HTR-8/SVneo (cell line): ENCODE data around the gene MMS19.
"Not testable (repeated sequence)": the region's sequence is repeated elsewhere in the genome, so short reads cannot be mapped to it uniquely, and the experiment has no call there.

Experiments used
- DNase-seq: peaks from one replicate; pipeline ENCODE4 v3.0.0; 2011; ENCODE audit warnings: low spot score, mixed read lengths; ENCODE audit not compliant: insufficient read length
- FAIRE-seq: peaks from 2 replicates; lab custom pipeline; 2011; peaks lifted over from hg19 to GRCh38; lab: Jason Lieb, UNC

The MMS19 gene

GRCh38 chr10:97506199-97506991, 8.2 kb upstream of the MMS19 start:
- DNase-seq (no peak), FAIRE-seq (no peak)

DNA sequence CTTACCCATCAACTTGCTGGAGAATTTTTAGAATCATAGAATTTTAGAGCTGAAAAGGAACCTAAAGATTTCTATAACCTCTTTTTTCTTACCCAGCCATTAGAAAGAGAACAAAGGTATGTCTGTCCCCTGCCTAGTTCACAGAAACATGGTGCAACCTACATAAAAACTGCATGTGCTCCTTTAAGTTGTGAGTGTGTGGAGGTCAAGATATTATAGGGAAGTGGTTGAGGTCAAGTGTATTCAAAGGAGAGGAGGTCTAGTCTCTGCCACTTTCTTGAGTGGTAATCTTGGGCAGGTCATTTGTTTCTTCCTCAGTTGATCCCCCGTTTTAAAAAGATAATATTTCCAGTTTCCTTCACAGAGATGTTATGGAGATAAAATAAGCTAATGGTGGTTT, 6.9 kb upstream of the MMS19 start:
- DNase-seq = no peak
- no peak for FAIRE-seq

DNA sequence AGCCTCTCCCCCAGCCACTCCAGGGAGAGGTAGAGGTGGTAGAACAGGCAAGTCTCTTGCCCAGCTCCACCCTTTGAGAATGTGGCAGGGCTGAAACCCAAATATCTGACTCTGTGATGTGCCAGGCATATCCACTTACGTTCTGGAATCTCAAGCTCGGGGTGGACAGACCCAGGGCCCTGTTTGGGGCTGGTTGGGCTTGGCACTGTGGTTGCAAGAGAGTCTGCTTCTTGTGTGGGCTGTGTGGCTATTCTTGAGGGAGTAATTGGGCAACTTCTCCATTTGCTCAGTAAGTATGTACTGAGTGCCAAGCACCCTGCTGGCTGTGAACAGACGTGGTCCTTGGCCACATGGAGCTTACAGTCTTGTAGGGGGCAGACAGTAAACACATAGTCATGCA, 5.2 kb upstream of the MMS19 start:
- DNase-seq (no peak), FAIRE-seq (no peak)

DNA sequence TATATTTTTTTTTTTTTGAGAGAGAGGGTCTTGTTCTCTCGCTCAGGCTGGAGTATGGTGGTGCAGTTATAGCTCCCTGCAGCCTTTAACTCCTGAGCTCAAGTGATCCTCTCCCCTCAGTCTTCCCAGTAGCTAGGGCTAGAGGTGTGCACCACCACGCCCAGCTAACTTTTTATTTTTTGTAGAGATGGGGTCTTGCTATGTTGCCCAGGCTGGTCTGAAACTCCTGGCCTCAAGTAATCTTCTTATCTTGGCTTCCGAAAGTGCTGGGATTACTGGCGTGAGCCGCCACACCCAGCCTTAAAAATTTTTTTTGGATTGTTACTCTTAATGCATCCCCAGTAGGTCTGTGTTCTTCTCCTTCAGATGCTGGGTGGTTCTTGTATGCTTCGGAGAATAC, 4.7 kb upstream of the MMS19 start:
- FAIRE-seq (no peak), DNase-seq (no peak)

DNA sequence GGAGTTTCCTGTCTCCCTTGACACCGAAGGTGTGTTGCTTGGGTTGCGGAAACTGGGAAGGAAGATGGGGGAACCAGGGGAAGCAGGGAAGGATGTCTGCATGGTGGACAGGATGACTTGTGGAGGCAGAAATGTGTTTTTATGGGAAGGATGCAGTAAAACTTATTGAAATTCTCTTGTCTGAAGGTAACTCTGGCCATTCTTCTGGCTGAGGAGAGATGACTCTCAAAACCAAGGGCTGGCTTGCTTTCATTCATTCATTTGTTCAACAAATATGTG, 2.0 kb upstream of the MMS19 start:
- DNase-seq (no peak), FAIRE-seq (no peak)

DNA sequence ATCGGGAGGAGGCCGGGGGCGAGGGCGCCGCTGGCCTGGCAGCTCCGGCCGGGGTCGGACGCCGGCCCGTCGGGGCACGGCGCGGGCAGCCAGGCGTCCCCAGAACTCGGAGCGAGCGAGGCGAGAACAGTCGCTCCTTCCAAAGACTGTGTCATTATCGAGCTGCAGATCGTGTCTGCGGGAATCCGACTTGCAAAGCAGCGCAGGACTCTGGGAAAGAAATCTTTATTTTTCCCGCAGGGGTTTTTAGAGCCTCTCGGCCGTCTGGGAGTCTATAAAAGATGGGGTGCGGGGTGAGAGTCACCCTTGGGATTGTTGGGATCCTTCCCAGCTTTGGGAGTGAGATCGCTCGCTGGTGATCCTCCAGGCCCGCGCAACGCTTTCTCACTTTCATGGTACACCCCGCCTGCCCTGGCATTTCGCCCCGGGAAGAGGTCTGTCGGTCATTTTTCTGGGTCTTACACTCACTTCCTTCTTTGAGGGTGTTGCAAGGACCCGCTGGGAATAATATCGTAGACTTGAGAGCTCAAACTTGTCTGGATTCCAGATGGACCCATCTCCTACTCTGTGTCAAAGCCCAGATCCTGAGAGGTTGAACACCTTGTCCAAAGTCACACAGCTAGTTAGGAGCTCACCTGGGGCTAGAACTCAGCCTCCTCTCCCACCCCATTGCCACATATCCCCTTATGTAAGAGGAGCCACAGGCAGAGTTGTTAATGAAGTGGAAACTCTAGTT, 1.5 kb upstream of the MMS19 start:
- FAIRE-seq = no peak
- DNase-seq = peak; percentile 24

DNA sequence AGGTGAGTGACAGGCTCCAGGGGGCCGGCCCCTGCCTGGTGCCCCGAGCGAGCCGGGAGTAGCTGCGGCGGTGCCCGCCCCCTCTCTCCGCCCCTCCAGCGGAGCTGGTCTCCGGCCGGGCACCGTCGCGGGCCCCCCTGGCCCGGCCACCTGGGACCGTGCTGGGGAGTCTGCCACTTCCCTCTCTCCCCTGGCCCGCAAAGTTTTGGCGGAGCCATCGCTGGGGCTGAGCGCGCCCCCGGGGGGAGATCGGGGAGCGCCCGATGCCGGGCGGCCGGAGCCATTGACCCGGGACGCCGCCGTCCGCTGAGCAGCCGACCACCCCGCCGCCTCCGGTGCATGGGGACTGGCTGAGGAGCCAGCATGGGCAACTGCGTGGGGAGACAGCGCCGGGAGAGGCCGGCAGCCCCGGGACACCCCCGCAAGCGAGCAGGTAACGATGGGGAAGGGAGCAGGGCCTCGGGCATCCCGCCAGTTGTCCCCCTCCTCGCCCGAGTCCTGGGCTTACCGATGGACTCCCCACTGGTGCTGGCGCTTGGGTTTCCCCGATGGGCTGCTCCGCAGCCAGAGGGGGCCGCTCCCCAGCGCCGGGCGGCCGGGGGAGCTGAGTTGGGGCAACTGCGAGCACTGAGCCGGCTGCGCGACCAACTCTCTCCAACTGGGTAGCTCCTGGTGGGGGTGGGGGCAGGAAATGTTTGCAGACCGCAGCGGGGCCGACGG, 779 bp upstream of the MMS19 start, which contains the start of gene UBTD1:
TSS of gene UBTD1 (plus strand) at position 84 of the 720 bp plus-strand sequence. CDS start at position 364, 280 bp downstream.
- FAIRE-seq (no peak), DNase-seq (peak; percentile 96)

DNA sequence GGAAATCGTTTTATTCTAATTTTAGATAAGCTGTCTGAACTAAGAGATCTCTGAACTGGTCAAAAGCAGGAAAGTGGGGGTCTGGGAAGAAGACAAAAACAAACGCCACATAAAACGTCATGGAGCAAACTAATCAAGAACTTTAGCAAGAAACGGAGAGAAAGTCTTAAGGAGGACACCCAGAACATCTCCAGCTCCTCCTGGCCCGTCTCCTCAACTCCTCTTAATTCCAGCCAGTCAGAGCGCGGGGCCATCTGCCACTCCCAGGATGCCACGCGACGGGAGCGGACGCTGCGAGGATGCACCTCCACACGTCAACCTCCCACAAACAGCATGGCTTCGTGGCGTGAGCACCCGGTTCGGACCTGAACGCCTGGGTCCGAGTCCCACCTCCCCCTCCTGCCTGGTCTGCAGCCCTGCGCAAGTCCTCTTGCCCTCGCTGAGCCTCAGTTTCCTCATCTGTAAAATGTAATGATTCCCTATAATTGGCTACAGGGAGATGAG, 598 bp downstream of the MMS19 start:
- peak; percentile 88 for DNase-seq
- peak; percentile 93 for FAIRE-seq

- FAIRE-seq = no peak
Observed at GRCh38 chr10:97494863-97495506, 3.2 kb downstream of the MMS19 start.

DNA sequence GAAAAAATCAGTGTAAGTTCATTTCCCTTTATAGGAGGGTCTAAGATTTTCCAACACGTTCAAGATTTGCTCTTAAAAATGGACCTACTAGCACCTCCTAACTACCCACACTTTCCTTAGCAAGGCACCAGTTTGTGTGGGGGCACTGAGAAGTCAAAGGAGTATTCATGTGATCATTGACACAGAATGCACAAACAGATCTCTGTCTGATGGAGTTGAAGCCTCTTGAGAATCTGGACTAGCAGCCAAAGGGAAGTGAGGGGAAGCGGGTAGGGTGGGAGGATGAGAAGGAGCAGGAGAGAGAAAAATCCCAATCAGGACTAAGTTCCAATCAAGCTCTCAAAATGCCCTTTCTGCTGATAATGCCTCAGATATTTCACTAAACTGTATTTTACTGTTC, 4.1 kb downstream of the MMS19 start:
- peak; percentile 16 for FAIRE-seq
- DNase-seq = no peak

More at GRCh38 chr10:97494863-97495506, 3.2 kb downstream of the MMS19 start:
- no peak for DNase-seq

DNA sequence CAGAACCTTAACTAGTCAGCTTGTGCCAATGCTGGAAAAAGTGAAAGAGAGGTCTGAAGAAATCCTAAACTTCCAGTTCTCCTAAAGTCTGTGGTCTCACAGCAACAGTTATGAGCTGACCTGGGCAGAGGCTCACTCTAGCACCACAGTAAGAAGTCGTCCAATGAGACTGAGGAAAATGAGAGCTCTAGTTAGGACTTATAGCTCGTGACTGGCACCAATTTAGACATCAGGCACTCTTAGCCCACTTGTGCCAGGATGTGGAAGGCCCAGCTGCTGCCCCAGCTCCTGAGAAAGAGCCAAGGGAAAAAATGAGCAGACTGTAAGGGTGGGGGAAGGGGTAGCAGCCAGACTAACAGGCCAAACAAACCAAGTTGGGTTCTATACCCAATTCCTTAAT, 7.6 kb downstream of the MMS19 start:
- DNase-seq = no peak
- FAIRE-seq = no peak

DNA sequence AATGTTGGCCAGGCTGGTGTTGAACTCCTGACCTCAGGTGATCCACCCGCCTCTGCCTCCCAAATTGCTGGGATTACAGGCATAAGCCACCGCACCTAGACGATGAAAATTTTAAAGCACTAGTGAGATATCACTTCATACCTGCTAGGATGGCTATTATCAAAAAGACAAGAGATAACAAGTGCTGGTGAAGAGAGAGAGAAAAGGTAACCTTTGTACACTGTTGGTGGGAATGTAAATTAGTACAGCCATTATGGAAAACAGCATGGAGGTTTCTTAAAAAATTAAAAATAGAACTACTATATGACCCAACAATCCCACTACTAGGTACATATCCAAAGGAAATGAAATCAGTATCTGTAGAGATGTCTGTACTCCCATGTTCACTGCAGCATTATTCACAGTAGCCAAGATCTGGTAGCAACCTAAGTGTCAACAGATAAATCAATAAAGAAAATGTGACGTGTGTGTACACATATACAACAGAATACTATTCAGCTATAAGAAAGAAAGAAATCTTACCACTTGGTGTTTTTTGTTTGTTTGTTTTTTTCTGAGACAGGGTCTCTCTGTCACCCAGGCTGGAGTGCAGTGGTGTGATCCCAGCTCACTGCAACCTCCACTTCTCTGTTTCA, 12.5 kb downstream of the MMS19 start:
- FAIRE-seq = no peak
- DNase-seq = no peak

- DNase-seq (no peak), FAIRE-seq (no peak)
Observed at GRCh38 chr10:97483921-97484320, 14.3 kb downstream of the MMS19 start.

- DNase-seq (no peak), FAIRE-seq (peak; percentile 31)
Observed at GRCh38 chr10:97483506-97483905, 14.7 kb downstream of the MMS19 start.

- no peak for DNase-seq
- no peak for FAIRE-seq
Observed at GRCh38 chr10:97482381-97482780, 15.8 kb downstream of the MMS19 start.

DNA sequence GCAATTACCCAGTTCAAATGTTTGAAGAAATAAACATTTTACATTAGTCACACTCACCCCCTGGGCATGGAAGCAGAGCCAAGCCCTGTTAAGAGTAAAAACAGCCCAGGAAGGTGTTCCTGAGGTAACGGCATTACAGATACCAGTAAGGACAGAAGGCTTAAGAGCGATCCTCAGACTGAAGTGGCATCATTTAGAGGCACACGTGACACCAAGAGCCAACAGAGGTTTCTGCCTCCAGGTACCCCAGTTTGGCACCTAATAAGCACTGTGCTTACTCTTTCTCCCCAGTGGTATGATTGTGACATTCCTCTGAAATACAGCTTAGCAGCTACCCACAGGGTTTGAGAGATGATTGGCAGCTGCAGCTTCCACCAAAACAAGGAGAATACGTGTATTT, 17.2 kb downstream of the MMS19 start:
- FAIRE-seq (no peak), DNase-seq (no peak)

- FAIRE-seq (no peak), DNase-seq (no peak)
Observed at GRCh38 chr10:97479939-97480338, 18.3 kb downstream of the MMS19 start.

DNA sequence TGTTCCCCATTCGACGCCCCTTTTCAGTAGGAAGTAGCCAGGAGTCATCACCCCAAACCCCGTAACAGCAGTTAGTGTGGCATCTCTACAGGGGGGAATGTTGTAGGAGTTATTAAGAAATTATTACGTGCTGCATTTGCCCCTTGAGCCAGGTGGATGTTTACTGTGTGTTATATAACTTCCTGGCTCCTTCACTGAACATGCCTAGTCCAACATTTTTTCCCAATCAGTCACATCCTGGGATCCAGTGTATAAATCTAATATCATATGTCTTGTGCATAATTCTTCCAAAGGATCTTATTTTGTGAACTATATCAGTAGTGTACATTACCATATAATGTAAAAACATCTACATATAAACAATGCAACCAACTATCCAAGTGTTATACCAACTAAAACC, 18.8 kb downstream of the MMS19 start:
- peak; percentile 88 for FAIRE-seq

GRCh38 chr10:97475936-97476594, 22.2 kb downstream of the MMS19 start:
- FAIRE-seq = no peak
- DNase-seq = no peak

More for the DNA sequence above, 18.8 kb downstream of the MMS19 start:
- not testable (repeated sequence) for DNase-seq
